Stomach (tissue), 9 donors: ENCODE results near the gene GFRA4. TPM values are rescaled to one million over a fixed set of nuclear protein-coding genes. Genes with fewer than 3 reads are reported as not detected.

ENCODE experiments used
- DNase-seq, 2 donors: peaks; one replicate each; pipeline versions ENCODE4 v3.0.0 to v3.0.0-alpha.2; 2013 to 2019
- H3K27ac ChIP-seq, 5 donors: fragments of 200-600 bp in 4 of 5; sonication (generic) in 4 of 5; one replicate each; pipeline ENCODE4 v1.5.1; 2013 to 2019; ENCODE audit warnings: mild to moderate bottlenecking in 1 of 5, moderate library complexity in 1 of 5
- H3K27me3 ChIP-seq, 3 donors: fragments of 200-600 bp; sonication (generic); one replicate each; pipeline ENCODE4 v1.5.1; 2017 to 2019; ENCODE audit warnings: mixed run types in 1 of 3
- H3K36me3 ChIP-seq, 4 donors: fragments of 200-600 bp; sonication (generic); 1 replicate in 3 of 4; 2 replicates in 1 of 4; pipeline ENCODE4 v1.5.1; 2016 to 2019
- H3K4me1 ChIP-seq, 4 donors: fragments of 200-600 bp; sonication (generic); one replicate each; pipeline ENCODE4 v1.5.1; 2016 to 2019
- H3K4me3 ChIP-seq, 4 donors: fragments of 200-600 bp; sonication (generic) in 3 of 4; one replicate each; pipeline ENCODE4 v1.5.1; 2016 to 2019; ENCODE audit warnings: mild to moderate bottlenecking in 1 of 4
- H3K9me3 ChIP-seq, 4 donors: fragments of 200-600 bp; sonication (generic); one replicate each; pipeline ENCODE4 v1.5.1; 2016 to 2019
- EP300 ChIP-seq: sonication (generic); formaldehyde crosslinking; IDR thresholded peaks from one replicate; pipeline ENCODE4 v1.6.1; 2017; ENCODE audit warnings: antibody characterized with exemption
- POLR2A ChIP-seq, 4 donors: fragments of 450-650 bp; IDR thresholded peaks; one replicate each; pipeline ENCODE4 v1.6.1; 2016; ENCODE audit warnings: antibody characterized with exemption in 4 of 4, control low read depth in 2 of 4, mild to moderate bottlenecking in 1 of 4, moderate library complexity in 1 of 4
- POLR2AphosphoS5 ChIP-seq, 3 donors: sonication (generic); formaldehyde crosslinking; IDR thresholded peaks; one replicate each; pipeline ENCODE4 v1.6.1; 2016; ENCODE audit warnings: antibody characterized with exemption in 3 of 3
- WGBS, 5 donors: extraction: QIAGEN DNeasy Blood & Tissue Kit in 3 of 5; methylation state at CpG; one replicate each; pipeline versions ENCODE4 v1.1.5 to v1.1.7; 2013 to 2018; 5-methylcytosine and 5-hydroxymethylcytosine counted together
- intact Hi-C: fragments of 100-400 bp; cut with DNase I; formaldehyde crosslinking; loops from one replicate; pipeline ENCODE4 v1.15.1; 2023; ENCODE audit warnings: low total_unique reads
- polyA plus RNA-seq, 3 donors: library from polyadenylated mRNA; stranded (reverse); fragments of 200-250 nt; gene quantifications; one replicate each; pipeline ENCODE4 v1.2.3, GENCODE V29; 2013
- total RNA-seq, 5 donors: library from RNA; depleted of rRNA; stranded (reverse); fragments of >200 nt; gene quantifications; one replicate each; pipeline versions ENCODE4 v1.1.0 to v1.2.3, GENCODE V29; 2014 to 2016
- TF ChIP-seq, protein P1 (sequence below), 7 experiments: fragments of 450-650 bp in 4 of 7; fragments of 200-600 bp in 3 of 7; sonication (generic) in 3 of 7; IDR thresholded peaks; one replicate each; pipeline ENCODE4 v1.5.1; 2016 to 2019; ENCODE audit warnings: antibody characterized with exemption in 7 of 7, control low read depth in 2 of 7, mild to moderate bottlenecking in 1 of 7
- donor health status: healthy with polysubstance abuse.
- donor health status: Bipolar disorder and iron deficiency.
- donor health status: healthy.

Gene GFRA4
- total and polyA plus RNA-seq, 8 donors, result not detected

DNA sequence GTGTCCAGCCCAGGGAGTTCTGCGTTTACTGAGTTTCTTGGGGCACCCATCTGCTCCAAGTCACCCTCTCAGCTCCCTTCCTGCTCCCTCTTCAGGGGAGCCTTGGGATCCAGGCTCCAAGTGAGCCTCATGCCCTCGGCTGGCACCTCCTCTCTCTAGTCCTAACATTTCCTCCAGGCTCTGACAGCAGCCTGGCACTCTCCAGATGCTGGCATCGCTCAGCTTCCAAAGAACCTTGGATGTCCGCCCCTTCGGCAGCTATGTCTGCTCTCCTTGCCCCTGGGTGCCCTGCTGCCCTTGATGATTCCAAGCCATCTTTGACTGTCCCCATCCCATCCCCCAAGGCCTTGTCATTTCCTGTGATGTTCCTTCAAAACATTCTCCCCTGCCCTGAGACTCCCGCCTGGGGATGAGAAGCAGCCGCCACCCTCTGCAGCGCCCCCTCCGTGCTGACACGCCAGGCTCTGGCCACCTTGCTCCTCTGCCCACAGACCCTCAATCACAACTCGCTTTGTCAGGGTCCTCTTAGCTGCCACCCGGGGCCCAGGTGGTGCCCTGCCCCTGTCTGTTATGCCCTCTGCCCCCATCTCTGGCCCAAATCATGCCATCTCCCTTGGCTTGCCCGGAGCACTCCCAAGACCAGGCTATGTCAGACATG is 6.6 kb upstream of the GFRA4 start:
- peaks cover 0 to 50% (median 21%) of the 10 kb centered on the region in 4 donors for H3K36me3 ChIP-seq

DNA sequence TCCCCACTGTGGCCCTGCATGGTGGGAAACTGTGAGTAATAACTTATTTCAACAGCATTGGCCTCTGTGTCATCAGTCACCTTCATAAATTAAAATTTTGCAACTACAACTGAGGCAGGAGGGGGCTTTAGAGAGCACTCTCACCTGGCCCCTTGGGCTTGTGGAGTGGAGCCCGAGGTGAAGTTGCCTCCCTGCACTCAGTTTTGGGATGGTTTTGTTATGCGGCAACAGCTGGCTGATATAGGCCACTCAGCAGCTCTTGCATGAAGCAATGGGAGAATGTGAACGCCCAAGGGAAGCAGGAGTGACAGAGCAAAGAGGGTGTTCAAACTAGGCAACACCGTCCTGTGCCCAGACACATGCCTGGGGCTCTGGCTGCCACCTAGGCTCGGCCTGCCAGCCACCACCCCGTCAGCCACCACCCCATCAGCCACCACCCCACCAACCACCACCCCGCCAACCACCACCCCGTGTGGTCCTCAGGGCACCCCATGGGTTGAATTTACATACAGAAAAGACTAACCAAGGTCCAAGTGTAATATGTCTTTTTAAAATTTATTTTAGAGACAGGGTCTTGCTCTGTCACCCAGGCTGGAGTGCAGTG is 4.3 kb upstream of the GFRA4 start:
- no peaks in the 10 kb centered on the region for H3K9me3 ChIP-seq
- peaks cover 0 to 27% (median 12%) of the 10 kb centered on the region in 4 donors for H3K36me3 ChIP-seq
- no peak overlapping the region for H3K27ac ChIP-seq
- peaks cover 0 to 17% (median 10%) of the 10 kb centered on the region in 4 donors for H3K4me1 ChIP-seq
- peaks cover 0 to 40% (median 21%) of the 10 kb centered on the region in 3 donors for H3K27me3 ChIP-seq
- 84 to 93% (median 91%) methylated on average over 7 to 8 of the region's 8 CpGs for whole genome bisulfite sequencing, 5 donors
- no peak for TF ChIP-seq EP300
- no peak for TF ChIP-seq POLR2A (IDR thresholded peaks at IDR 0.05)
- TF ChIP-seq, protein P1, sequence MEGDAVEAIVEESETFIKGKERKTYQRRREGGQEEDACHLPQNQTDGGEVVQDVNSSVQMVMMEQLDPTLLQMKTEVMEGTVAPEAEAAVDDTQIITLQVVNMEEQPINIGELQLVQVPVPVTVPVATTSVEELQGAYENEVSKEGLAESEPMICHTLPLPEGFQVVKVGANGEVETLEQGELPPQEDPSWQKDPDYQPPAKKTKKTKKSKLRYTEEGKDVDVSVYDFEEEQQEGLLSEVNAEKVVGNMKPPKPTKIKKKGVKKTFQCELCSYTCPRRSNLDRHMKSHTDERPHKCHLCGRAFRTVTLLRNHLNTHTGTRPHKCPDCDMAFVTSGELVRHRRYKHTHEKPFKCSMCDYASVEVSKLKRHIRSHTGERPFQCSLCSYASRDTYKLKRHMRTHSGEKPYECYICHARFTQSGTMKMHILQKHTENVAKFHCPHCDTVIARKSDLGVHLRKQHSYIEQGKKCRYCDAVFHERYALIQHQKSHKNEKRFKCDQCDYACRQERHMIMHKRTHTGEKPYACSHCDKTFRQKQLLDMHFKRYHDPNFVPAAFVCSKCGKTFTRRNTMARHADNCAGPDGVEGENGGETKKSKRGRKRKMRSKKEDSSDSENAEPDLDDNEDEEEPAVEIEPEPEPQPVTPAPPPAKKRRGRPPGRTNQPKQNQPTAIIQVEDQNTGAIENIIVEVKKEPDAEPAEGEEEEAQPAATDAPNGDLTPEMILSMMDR (IDR thresholded peaks at IDR 0.05), result no peak
- TF ChIP-seq POLR2AphosphoS5 (IDR thresholded peaks at IDR 0.05), result no peak
- no peak for DNase-seq
- no peak overlapping the region for H3K4me3 ChIP-seq
- intact Hi-C loops, result no loop called here

More for the DNA sequence above, 6.6 kb upstream of the GFRA4 start:
- intact Hi-C loops, result loop anchor here (10.0 kb wide), 2 partner anchors 95 to 425 kb away; partner anchors contain the start of gene ADISSP
- Histone ChIP-seq H3K27ac (no peak overlapping the region), H3K27me3 (peaks cover 0 to 54% (median 38%) of the 10 kb centered on the region in 3 donors), H3K4me1 (peaks cover 0 to 26% (median 14%) of the 10 kb centered on the region in 4 donors), H3K4me3 (no peak overlapping the region), H3K9me3 (no peaks in the 10 kb centered on the region)
- DNase-seq, result no peak
- 71 to 81% (median 78%) methylated on average over 13 of the region's 13 CpGs for WGBS, 5 donors
- TF ChIP-seq EP300 (no peak), POLR2AphosphoS5 (IDR thresholded peaks at IDR 0.05) (no peak), POLR2A (IDR thresholded peaks at IDR 0.05) (no peak)
- TF ChIP-seq, protein P1 (IDR thresholded peaks at IDR 0.05), result no peak

DNA sequence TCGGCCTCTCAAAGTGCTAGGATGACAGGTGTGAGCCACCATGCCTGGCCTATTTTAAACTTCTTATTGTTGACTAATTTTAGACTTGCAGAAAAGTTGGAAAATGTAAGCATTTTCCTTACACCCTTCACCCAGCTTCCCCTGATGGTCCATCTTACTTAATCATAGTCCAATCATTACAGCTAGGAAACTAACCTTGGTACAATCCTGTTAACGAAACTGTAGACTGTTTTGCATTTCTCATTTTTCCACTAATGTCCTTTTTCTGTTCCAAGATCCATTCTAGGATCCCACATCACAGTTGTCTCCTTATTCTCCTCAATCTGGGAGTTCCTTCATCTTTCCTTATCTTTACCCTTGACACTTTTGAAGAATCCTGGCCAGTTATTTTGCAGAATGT is 659 bp upstream of the GFRA4 start:
- WGBS, 5 donors, result 69 to 87% (median 79%) methylated on average over 2 of the region's 2 CpGs
- no peak overlapping the region for H3K4me3 ChIP-seq
- intact Hi-C loops, result no loop called here
- DNase-seq, result no peak
- H3K36me3 ChIP-seq, result no peaks in the 10 kb centered on the region
- no peak overlapping the region for H3K27ac ChIP-seq
- peaks cover 8 to 25% (median 16%) of the 10 kb centered on the region in 4 donors for H3K4me1 ChIP-seq
- H3K27me3 ChIP-seq, result peaks cover 9 to 47% (median 38%) of the 10 kb centered on the region in 3 donors
- TF ChIP-seq POLR2A (IDR thresholded peaks at IDR 0.05) (no peak), EP300 (no peak), POLR2AphosphoS5 (IDR thresholded peaks at IDR 0.05) (no peak)
- TF ChIP-seq, protein P1 (IDR thresholded peaks at IDR 0.05), result no peak
- H3K9me3 ChIP-seq, result no peaks in the 10 kb centered on the region

DNA sequence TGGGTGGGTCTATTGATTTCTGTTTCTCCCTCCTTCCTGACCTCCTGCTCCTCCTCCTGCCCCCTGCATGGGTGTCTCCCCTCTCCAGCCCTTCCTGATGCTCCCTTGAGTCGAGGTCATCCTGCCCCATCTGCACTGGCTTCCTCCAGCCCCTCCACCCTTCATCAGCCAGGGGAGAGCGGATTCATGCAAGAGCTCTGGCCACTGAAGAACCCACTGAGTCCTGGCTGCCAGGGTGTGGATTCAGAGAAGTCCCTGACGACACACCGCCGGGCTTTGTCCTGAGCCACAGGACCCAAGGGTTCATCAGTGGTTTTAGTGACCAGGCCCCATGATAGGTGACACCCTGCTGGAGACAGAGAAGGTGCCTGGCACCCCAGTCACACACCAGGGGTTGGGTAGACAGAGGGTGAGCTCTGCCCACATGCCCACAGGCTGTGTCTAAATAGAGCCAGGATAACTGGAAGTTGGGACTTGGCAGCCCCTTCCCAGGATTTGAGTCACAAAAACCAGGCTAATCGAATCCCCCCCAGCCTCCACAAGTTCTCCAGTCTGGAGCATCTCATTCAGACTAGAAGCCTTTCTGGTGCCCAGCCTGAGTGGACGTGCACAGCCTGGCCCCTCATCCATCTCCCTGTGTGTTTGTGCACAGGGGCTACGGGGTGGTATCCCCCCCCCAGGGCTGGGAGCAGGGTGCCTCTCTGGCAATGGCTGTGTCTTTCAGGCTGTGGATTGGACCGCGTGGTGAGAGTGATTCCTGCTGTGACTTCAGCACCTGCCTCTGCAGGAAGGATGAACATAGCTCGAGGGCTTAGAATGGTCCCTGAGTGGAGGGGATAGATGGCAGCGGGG is 1.2 kb downstream of the GFRA4 start:
- peaks cover 9 to 57% (median 38%) of the 10 kb centered on the region in 3 donors for H3K27me3 ChIP-seq
- no peaks in the 10 kb centered on the region for H3K9me3 ChIP-seq
- H3K36me3 ChIP-seq, result no peaks in the 10 kb centered on the region
- WGBS, 5 donors, result 61 to 77% (median 68%) methylated on average over 10 to 12 of the region's 12 CpGs
- TF ChIP-seq EP300, result no peak
- TF ChIP-seq POLR2A (IDR thresholded peaks at IDR 0.05), result no peak
- DNase-seq, result no peak
- no peak overlapping the region for H3K27ac ChIP-seq
- intact Hi-C loops, result no loop called here
- no peak overlapping the region for H3K4me3 ChIP-seq
- peaks cover 8 to 25% (median 16%) of the 10 kb centered on the region in 4 donors for H3K4me1 ChIP-seq
